SKM-1 (cell line): Measurements from ENCODE around the gene KPNA1.

Experiments
- DNase-seq: peaks from one replicate; lab custom pipeline; 2025; ENCODE audit not compliant: unreplicated experiment; lab: John Stamatoyannopoulos, UW

Gene KPNA1

DNA sequence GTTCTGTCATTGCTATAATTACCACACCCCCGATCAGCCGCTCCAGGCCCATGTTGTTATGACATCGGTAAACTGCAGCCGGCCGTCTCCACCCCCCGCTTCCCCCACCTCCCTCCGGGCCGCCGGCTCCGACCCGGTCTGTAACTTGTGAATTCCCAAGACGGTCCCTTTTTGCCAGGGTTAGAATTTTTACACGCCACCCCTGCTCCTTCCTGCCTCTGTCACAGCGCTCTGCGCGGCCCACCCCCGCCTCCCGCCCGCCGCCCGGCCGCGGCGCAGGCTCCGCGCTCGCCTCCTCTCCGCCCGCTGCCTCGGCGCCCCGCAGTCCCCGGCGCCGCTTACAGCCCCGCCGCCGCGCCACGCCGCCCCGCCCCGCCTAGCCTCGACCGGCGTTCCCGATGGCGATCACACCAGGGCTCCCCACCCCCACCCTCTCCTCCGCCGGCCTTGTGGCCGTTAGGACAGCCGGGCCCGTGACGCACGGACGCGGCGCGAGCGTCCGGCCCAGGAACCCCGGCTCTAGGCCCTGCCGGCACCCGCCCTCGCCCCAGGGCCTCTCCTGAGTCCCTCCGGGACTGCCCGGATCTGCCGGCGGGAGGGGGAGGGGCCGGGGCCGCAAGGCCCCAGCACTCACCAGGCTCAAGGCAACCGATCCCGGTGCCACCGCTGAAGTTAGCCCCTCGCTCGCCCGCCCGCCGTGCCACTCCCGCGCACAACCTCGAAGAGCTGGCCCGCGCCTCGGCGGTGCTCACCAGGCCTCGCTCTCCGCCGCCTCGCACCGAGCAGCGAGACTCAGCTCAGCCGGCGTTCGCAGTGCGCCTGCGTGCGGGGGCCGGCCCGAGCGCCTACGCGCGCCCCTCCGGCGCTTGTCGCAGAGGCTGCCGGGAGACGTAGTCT, at the start of gene KPNA1:
Gene KPNA1 (minus strand): TSS at position 817 of the 897 bp plus-strand sequence. CDS start 18,374 bp downstream, outside the sequence.
- DNase-seq, result peak; percentile 79

GRCh38 chr3:122564155-122564912, 49.6 kb upstream of the KPNA1 start, which contains the start of the genes DTX3L and PARP9:
DTX3L (plus strand) TSS chr3:122564338; CDS start chr3:122564427, 89 bp downstream.
PARP9 (minus strand) TSS chr3:122564300; CDS start chr3:122559620, 4,680 bp downstream.
- DNase-seq, result peak; percentile 43

GRCh38 chr3:122563717-122564025, 48.9 kb upstream of the KPNA1 start:
- no peak for DNase-seq

DNA sequence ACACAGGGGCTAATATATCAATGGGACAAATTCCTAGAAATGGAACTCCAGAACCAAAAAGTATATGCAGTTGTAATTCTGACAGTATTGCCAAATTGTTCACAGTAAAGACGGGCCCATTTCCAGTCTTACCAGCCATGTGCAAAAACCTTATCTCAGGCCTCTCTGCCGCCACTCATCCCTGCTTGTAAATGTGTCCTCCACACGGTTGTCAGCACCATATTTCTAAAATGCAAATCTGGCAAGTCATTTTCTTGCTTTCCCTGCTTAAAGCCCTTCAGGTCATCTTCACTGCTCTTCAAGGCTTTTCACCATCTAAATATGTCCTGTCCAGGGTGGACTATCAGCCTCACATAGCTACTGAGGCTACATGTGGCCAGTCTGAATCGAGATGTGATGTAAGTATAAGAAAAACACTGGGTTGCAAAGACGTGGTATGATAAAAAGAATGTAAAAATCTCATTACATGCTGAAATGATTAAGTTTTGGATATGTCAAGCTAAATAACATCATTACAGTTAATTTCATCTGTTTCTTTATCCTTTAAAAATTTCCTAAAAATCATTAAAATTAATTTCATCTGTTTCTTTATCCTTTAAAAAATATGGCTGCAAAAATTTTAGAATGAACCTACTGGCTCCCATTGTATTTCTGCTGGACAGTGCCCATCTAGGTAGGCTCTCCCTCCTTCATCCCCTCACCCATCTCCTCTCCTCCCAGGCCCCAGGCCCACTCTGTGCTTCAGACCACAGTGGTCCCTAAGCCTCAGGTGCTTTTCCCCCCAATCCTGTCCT, 48.4 kb upstream of the KPNA1 start:
- DNase-seq, result no peak

DNA sequence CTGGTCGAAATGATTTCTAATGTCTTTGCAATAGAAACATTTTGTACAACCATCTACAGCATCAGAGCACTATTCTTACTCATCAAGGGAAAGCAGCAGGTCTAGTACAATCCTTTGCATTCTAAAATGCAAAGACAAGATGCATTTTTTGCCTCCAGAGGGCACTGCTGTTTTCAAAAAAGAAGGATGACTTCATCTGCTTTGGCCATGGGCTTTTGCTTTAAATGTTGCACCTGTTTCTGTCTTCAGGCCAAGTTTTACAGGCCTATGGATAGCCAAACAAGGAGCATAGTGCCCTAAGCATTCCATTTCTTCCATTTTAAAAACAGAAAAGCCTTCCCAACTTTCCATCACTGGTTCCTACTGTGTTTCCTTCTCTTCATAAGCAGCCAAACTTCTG, 45.9 kb upstream of the KPNA1 start:
- peak; percentile 27 for DNase-seq

GRCh38 chr3:122559906-122560305, 45.2 kb upstream of the KPNA1 start:
- DNase-seq, result no peak

DNA sequence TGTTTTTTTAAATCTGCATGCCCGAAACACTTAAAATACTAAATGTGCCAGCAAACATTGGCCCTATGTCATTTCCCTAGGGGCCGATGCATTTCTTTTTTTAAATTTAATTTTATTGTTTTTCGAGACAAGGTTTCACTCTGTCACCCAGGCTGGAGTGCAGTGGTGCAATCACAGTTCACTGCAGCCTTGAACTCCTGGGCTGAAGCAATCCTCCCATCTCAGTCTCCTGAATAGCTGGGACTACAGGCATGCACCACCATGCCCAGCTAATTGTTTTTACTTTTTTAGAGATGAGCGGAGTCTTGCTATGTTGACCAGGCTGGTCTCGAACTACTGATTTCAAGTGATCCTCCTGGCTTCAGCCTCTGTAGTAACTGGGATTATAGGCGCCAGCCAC, 43.9 kb upstream of the KPNA1 start:
- DNase-seq, result no peak

- no peak for DNase-seq
Observed at GRCh38 chr3:122557356-122557755, 42.6 kb upstream of the KPNA1 start.

DNA sequence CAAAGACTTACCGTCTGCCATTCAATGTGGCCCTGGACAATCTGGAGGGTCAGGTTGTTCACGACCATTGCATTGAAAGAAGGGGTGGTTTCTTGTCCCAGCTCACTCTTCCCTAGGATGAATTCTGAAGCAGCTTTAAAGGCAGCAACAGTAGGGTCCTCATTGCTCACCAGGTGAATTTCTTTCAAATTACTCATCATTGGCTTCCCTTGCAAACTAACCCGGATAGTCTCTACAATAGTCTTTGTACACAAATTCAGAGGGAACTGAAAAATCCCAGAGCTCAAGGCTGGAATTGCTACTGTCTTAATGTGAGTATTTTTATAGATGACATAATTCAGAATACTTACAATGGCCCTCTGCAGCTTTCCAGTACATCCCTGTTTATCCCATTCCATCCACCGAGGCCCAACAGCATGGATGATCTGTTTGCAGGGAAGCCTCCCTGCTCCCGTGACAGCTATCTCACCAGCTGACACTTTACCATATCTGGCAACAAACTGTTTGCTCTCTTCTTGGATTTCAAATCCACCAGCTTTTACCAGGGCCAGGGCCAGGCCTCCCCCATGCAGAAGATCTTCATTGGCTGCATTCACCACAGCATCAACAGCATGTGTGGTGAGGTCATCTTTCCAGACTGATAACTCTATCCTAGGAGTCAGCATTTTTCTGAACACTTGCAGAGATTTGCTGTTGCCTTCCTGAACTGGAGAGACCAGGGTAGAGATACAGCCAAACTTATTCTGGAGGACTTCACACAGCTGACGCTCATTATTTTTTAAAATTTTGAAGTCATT, 40.7 kb upstream of the KPNA1 start:
- no peak for DNase-seq

- no peak for DNase-seq
Observed at GRCh38 chr3:122553171-122553570, 38.4 kb upstream of the KPNA1 start.

DNA sequence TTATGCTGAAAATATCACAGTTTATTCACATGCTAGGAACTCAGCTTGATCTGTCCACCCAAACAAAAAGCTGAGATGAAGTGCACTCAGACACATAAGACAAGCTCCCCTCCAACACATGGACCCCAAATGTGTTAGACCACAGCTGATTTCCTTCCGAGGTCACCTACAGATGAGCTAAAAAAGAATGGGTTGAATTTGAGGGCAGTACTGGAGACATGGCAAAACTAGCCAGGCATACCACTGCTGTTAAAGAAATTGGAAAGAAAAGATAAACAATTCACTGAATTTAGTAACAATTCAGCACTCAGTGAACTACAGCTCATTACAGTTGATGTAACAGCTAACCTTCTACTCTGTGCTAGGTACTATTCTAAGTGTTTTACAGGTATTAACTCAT, 33.9 kb upstream of the KPNA1 start:
- DNase-seq, result no peak

GRCh38 chr3:122548076-122548475, 33.3 kb upstream of the KPNA1 start:
- no peak for DNase-seq

- no peak for DNase-seq
Observed at GRCh38 chr3:122546151-122546550, 31.4 kb upstream of the KPNA1 start.

GRCh38 chr3:122538956-122539490, 24.3 kb upstream of the KPNA1 start:
- DNase-seq, result peak; percentile 19

GRCh38 chr3:122536632-122537001, 21.9 kb upstream of the KPNA1 start:
- no peak for DNase-seq

- DNase-seq, result no peak
Observed at GRCh38 chr3:122535964-122536631, 21.4 kb upstream of the KPNA1 start.

- peak; percentile 38 for DNase-seq
Observed at GRCh38 chr3:122533931-122534334, 19.2 kb upstream of the KPNA1 start.

- no peak for DNase-seq
Observed at GRCh38 chr3:122533480-122533879, 18.7 kb upstream of the KPNA1 start.

GRCh38 chr3:122530164-122530563, 15.4 kb upstream of the KPNA1 start:
- DNase-seq, result no peak

GRCh38 chr3:122523317-122523716, 8.6 kb upstream of the KPNA1 start:
- DNase-seq, result no peak
